ENCODE data around the gene ZDHHC8.

- TF ChIP-seq CTCF (IDR thresholded peaks at IDR 0.05) (no peak), POLR2A (IDR thresholded peaks at IDR 0.05) (no peak)
Observed at GRCh38 chr22:20137113-20137512, 5.5 kb downstream of the ZDHHC8 start.
